ENCODE measurements around the gene STRADB. TPM values are rescaled to one million over a fixed set of nuclear protein-coding genes. Genes with fewer than 3 reads are reported as not detected.

STRADB gene
- total RNA-seq, 1 experiment from 2014 or later = 28.9 TPM

DNA sequence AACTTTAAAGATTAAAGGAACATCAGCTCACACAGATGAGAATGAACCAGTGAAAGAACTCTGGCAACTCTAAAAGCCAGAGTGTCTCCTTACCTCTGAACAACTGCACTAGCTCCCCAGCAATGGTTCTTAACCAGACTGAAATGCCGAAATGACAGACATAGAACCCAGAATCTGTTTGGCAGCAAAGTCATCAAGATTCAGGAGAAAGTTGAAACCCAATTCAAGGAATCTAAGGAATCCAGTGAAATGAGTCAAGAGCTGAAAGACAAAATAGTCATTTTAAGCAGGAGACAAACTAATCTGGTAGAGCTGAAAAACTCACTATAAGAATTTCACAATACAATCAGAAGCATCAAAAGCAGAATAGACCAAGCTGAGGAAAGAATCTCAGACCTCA is 72.0 kb downstream of the STRADB start:
- no peak overlapping the region for H3K27ac ChIP-seq (ENCODE audit: low read length)
- no TSS peak for BruUV-seq (replicated peaks)
- H3F3A ChIP-seq (ENCODE audit: low read length, unreplicated experiment) = no peaks in the 10 kb centered on the region
- TF ChIP-seq, protein P1, sequence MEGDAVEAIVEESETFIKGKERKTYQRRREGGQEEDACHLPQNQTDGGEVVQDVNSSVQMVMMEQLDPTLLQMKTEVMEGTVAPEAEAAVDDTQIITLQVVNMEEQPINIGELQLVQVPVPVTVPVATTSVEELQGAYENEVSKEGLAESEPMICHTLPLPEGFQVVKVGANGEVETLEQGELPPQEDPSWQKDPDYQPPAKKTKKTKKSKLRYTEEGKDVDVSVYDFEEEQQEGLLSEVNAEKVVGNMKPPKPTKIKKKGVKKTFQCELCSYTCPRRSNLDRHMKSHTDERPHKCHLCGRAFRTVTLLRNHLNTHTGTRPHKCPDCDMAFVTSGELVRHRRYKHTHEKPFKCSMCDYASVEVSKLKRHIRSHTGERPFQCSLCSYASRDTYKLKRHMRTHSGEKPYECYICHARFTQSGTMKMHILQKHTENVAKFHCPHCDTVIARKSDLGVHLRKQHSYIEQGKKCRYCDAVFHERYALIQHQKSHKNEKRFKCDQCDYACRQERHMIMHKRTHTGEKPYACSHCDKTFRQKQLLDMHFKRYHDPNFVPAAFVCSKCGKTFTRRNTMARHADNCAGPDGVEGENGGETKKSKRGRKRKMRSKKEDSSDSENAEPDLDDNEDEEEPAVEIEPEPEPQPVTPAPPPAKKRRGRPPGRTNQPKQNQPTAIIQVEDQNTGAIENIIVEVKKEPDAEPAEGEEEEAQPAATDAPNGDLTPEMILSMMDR (conservative IDR thresholded peaks at IDR 0.05; ENCODE audit: low read depth, low read length) = no peak
- TF ChIP-seq EZH2 (IDR thresholded peaks at IDR 0.05; ENCODE audit: low read length, unreplicated experiment) (no peak), EZH2phosphoT487 (IDR thresholded peaks at IDR 0.05; ENCODE audit: borderline replicate concordance, low read length) (no peak)
- no peaks in the 10 kb centered on the region for H3K9me2 ChIP-seq (replicated peaks; ENCODE audit: low read length)
- ATAC-seq (no peak), DNase-seq (no peak)
- intact Hi-C loops (cut with micrococcal nuclease) = no loop called here
- no peaks in the 10 kb centered on the region for H3K79me2 ChIP-seq (ENCODE audit: low read length)
- no peak overlapping the region for H2AFZ ChIP-seq (ENCODE audit: low read length)
- no peak overlapping the region for H3K4me3 ChIP-seq (ENCODE audit: low read length)
- no peak overlapping the region for H3K4me2 ChIP-seq (ENCODE audit: low read length)
- ChIA-PET POLR2A (ENCODE audit: unreplicated experiment) (no interaction called here), CTCF (no interaction called here)
- H3K9me3 ChIP-seq (ENCODE audit: low read length) = 0 out of 2 replicates have a peak, but pooled peaks cover 8% of the 10 kb centered on the region
- no peaks in the 10 kb centered on the region for H3K4me1 ChIP-seq (ENCODE audit: insufficient read depth, low read length)
- H4K20me1 ChIP-seq (ENCODE audit: low read length) = no peaks in the 10 kb centered on the region
- no peaks in the 10 kb centered on the region for H3K27me3 ChIP-seq (ENCODE audit: low read length)
- no peak overlapping the region for H3K9ac ChIP-seq (ENCODE audit: low read length)
- H3K36me3 ChIP-seq (ENCODE audit: low read depth, low read length) = no peaks in the 10 kb centered on the region

Other genes with a start within 250 kb of the STRADB start
- 22.2 and 29.4 TPM in 2 replicates for gene CASP8, start 191.2 kb upstream of the STRADB start, total RNA-seq (2014; rRNA removed)
- gene FLACC1, start 94.4 kb upstream of the STRADB start, total RNA-seq (2014; rRNA removed) = 0.26 and 5.9 TPM in 2 replicates
- 9.4 and 10.1 TPM in 2 replicates for gene TRAK2, start 282 bp upstream of the STRADB start, total RNA-seq (2014; rRNA removed)
- gene TMEM237, start 191.8 kb downstream of the STRADB start, total RNA-seq (2014; rRNA removed) = 32.8 and 39.0 TPM in 2 replicates
- gene MPP4, start 246.9 kb downstream of the STRADB start, total RNA-seq (2014; rRNA removed) = 0.52 and 0.77 TPM in 2 replicates

Data from PC-3 (cell line).